Osteoblast (primary cell): ENCODE results near the gene HIGD1B. TPM values are rescaled to one million over a fixed set of nuclear protein-coding genes. Genes with fewer than 3 reads are reported as not detected.

Experiments
- DNase-seq: peaks from one replicate; pipeline ENCODE4 v3.0.0; 2011; ENCODE audit warnings: low spot score, mixed read lengths; ENCODE audit not compliant: insufficient read length; ENCODE audit errors: missing footprints
- H2AFZ ChIP-seq: 2 replicates; pipeline ENCODE4 v1.6.0; 2011; ENCODE audit warnings: mild to moderate bottlenecking, low read length
- H3K27ac ChIP-seq: 2 replicates; pipeline ENCODE4 v1.5.1; 2011; ENCODE audit warnings: mild to moderate bottlenecking, low read depth, low read length, moderate library complexity
- H3K27me3 ChIP-seq: 2 replicates; pipeline ENCODE4 v1.6.0; 2012; ENCODE audit warnings: mild to moderate bottlenecking, control low read depth, inconsistent platforms, low read length, moderate library complexity; ENCODE audit not compliant: insufficient read depth
- H3K36me3 ChIP-seq: 2 replicates; pipeline ENCODE4 v1.5.1; 2011; ENCODE audit warnings: mild to moderate bottlenecking, low read length, control low read depth, moderate library complexity; ENCODE audit not compliant: insufficient read depth
- H3K4me1 ChIP-seq: 2 replicates; pipeline ENCODE4 v1.5.1; 2011; ENCODE audit warnings: mild to moderate bottlenecking, low read length, control low read depth, moderate library complexity; ENCODE audit not compliant: insufficient read depth
- H3K4me2 ChIP-seq: 2 replicates; pipeline ENCODE4 v1.6.0; 2011; ENCODE audit warnings: mild to moderate bottlenecking, low read length; ENCODE audit not compliant: insufficient read depth
- H3K4me3 ChIP-seq: fragments of 200-600 bp; sonication (generic); 3 replicates; pipeline ENCODE4 v1.5.1; 2012; ENCODE audit warnings: mild to moderate bottlenecking, low read length, inconsistent platforms; ENCODE audit not compliant: insufficient read depth
- H3K79me2 ChIP-seq: 2 replicates; pipeline ENCODE4 v1.6.0; 2012; ENCODE audit warnings: mild to moderate bottlenecking, low read length, control low read depth, inconsistent platforms; ENCODE audit not compliant: insufficient read depth
- H3K9me3 ChIP-seq: 2 replicates; pipeline ENCODE4 v1.5.1; 2011; ENCODE audit warnings: low read depth, low read length, control low read depth
- H4K20me1 ChIP-seq: 2 replicates; pipeline ENCODE4 v1.6.0; 2012; ENCODE audit warnings: mild to moderate bottlenecking, low read length, control low read depth; ENCODE audit not compliant: insufficient read depth
- CTCF ChIP-seq: IDR thresholded peaks from 2 replicates; pipeline ENCODE4 v1.5.1; 2011; ENCODE audit warnings: mild to moderate bottlenecking, low read depth, low read length, moderate library complexity; ENCODE audit errors: extremely low read depth
- total RNA-seq: library from RNA; depleted of rRNA; stranded (reverse); fragments of >200 nt; gene quantifications from 2 replicates; pipeline ENCODE4 v1.2.3, GENCODE V29; 2012

Gene HIGD1B
- total RNA-seq, 1 donor: not detected

GRCh38 chr17:44846206-44846605, 1.5 kb upstream of the HIGD1B start:
- H2AFZ ChIP-seq: no peak overlapping the region
- H3K4me2 ChIP-seq: no peak overlapping the region

GRCh38 chr17:44848257-44848795, 643 bp downstream of the HIGD1B start:
- peak; percentile 48 for DNase-seq
- Histone ChIP-seq H3K36me3 (peaks cover 29% of the 10 kb centered on the region), H3K79me2 (no peaks in the 10 kb centered on the region), H3K4me1 (no peaks in the 10 kb centered on the region), H2AFZ (no peak overlapping the region), H3K27ac (no peak overlapping the region), H3K27me3 (no peaks in the 10 kb centered on the region), H3K9me3 (no peaks in the 10 kb centered on the region), H3K4me2 (no peak overlapping the region), H4K20me1 (no peaks in the 10 kb centered on the region), H3K4me3 (no peak overlapping the region)
- no peak for TF ChIP-seq CTCF

More at GRCh38 chr17:44846206-44846605, 1.5 kb upstream of the HIGD1B start:
- no peaks in the 10 kb centered on the region for H3K27me3 ChIP-seq
- H3K4me3 ChIP-seq: no peak overlapping the region
- no peaks in the 10 kb centered on the region for H4K20me1 ChIP-seq
- H3K36me3 ChIP-seq: peaks cover 10% of the 10 kb centered on the region
- peaks cover 2% of the 10 kb centered on the region for H3K4me1 ChIP-seq
- TF ChIP-seq CTCF: no peak
- DNase-seq: no peak
- no peaks in the 10 kb centered on the region for H3K9me3 ChIP-seq
- H3K79me2 ChIP-seq: no peaks in the 10 kb centered on the region
- no peak overlapping the region for H3K27ac ChIP-seq

GRCh38 chr17:44848961-44849489, 1.3 kb downstream of the HIGD1B start:
- no peaks in the 10 kb centered on the region for H3K9me3 ChIP-seq
- H3K4me3 ChIP-seq: no peak overlapping the region
- H3K4me1 ChIP-seq: no peaks in the 10 kb centered on the region
- H3K79me2 ChIP-seq: no peaks in the 10 kb centered on the region
- no peak overlapping the region for H2AFZ ChIP-seq
- no peaks in the 10 kb centered on the region for H4K20me1 ChIP-seq
- TF ChIP-seq CTCF: no peak
- H3K27me3 ChIP-seq: no peaks in the 10 kb centered on the region
- peak; percentile 44 for DNase-seq
- no peak overlapping the region for H3K4me2 ChIP-seq
- peaks cover 36% of the 10 kb centered on the region for H3K36me3 ChIP-seq
- H3K27ac ChIP-seq: no peak overlapping the region

- Histone ChIP-seq H3K4me1 (no peaks in the 10 kb centered on the region), H3K9me3 (no peaks in the 10 kb centered on the region), H3K4me2 (no peak overlapping the region), H4K20me1 (no peaks in the 10 kb centered on the region), H2AFZ (no peak overlapping the region), H3K4me3 (no peak overlapping the region), H3K36me3 (peaks cover 46% of the 10 kb centered on the region), H3K27me3 (no peaks in the 10 kb centered on the region), H3K79me2 (no peaks in the 10 kb centered on the region), H3K27ac (no peak overlapping the region)
- no peak for TF ChIP-seq CTCF
- DNase-seq: no peak
These were observed 2.3 kb downstream of the HIGD1B start for GRCh38 chr17:44850025-44850424.
